Lung (tissue), 12 donors: ENCODE measurements around the gene PGS1. TPM values are rescaled to one million over a fixed set of nuclear protein-coding genes. Genes with fewer than 3 reads are reported as not detected.

Experiments
- ATAC-seq: fragments of 200-7000 bp; cut with Tn5 transposase; one replicate; pipeline ENCODE4 v1.9.1; 2020; ENCODE audit warnings: moderate number of reproducible peaks; ENCODE audit not compliant: insufficient read depth, low FRiP score
- DNase-seq, 3 donors: peaks; one replicate each; pipeline ENCODE4 v3.0.0-alpha.2; 2013 to 2017
- H3K27ac ChIP-seq, 2 donors: one replicate each; pipeline ENCODE4 v1.5.1; 2013; ENCODE audit warnings: mild to moderate bottlenecking in 2 of 2, moderate library complexity in 2 of 2, control low read depth in 1 of 2, inconsistent platforms in 1 of 2, low read depth in 1 of 2, low read length in 1 of 2
- H3K27me3 ChIP-seq, 3 donors: one replicate each; pipeline ENCODE4 v1.5.1; 2013; ENCODE audit warnings: low read length in 2 of 3; ENCODE audit not compliant: control insufficient read depth in 3 of 3, insufficient read depth in 3 of 3
- H3K36me3 ChIP-seq, 4 donors: one replicate each; pipeline ENCODE4 v1.5.1; 2013; ENCODE audit warnings: low read length in 4 of 4, mild to moderate bottlenecking in 1 of 4, moderate library complexity in 1 of 4; ENCODE audit not compliant: control insufficient read depth in 4 of 4, insufficient read depth in 4 of 4
- H3K4me1 ChIP-seq, 5 donors: one replicate each; pipeline ENCODE4 v1.5.1; 2013; ENCODE audit warnings: low read length in 5 of 5, mild to moderate bottlenecking in 2 of 5, moderate library complexity in 1 of 5; ENCODE audit not compliant: control insufficient read depth in 5 of 5, insufficient read depth in 5 of 5
- H3K4me3 ChIP-seq: one replicate; pipeline ENCODE4 v1.5.1; 2013; ENCODE audit warnings: mild to moderate bottlenecking, control low read depth, moderate library complexity
- H3K9ac ChIP-seq, 2 donors: one replicate each; pipeline ENCODE4 v1.5.1; 2013; ENCODE audit warnings: low read length in 2 of 2, control low read depth in 1 of 2; ENCODE audit not compliant: insufficient read depth in 1 of 2
- H3K9me3 ChIP-seq, 4 donors: one replicate each; pipeline ENCODE4 v1.5.1; 2013; ENCODE audit warnings: low read length in 3 of 4, mild to moderate bottlenecking in 1 of 4, moderate library complexity in 1 of 4; ENCODE audit not compliant: control insufficient read depth in 4 of 4, insufficient read depth in 3 of 4
- WGBS, 2 donors: extraction: QIAGEN DNeasy Blood & Tissue Kit; methylation state at CpG; one replicate each; pipeline ENCODE4 v1.1.7; 2013; 5-methylcytosine and 5-hydroxymethylcytosine counted together
- polyA plus RNA-seq, 2 donors: library from polyadenylated mRNA; stranded (reverse); fragments of 200-250 nt; gene quantifications; one replicate each; pipeline ENCODE4 v1.2.1, GENCODE V29; 2013
- total RNA-seq, 2 donors: library from RNA; depleted of rRNA in 1 of 2; stranded (reverse); fragments of >200 nt in 1 of 2; gene quantifications; one replicate each; pipeline ENCODE4 v1.2.1, GENCODE V29; 2014 to 2021
- TF ChIP-seq, protein P1 (sequence below): IDR thresholded peaks from 2 replicates; pipeline ENCODE4 v1.5.1; 2012; ENCODE audit warnings: mild to moderate bottlenecking; ENCODE audit errors: control extremely low read depth, extremely low read depth
- donor health status: control.
- donor health status: control.
- donor health status: Bipolar disorder and iron deficiency.
- donor health status: healthy.
- donor health status: DM: yes; HTN: yes; CAD: no.

The PGS1 gene
- total and polyA plus RNA-seq, 4 donors = 44.9 to 104 (median 94.3) TPM

DNA sequence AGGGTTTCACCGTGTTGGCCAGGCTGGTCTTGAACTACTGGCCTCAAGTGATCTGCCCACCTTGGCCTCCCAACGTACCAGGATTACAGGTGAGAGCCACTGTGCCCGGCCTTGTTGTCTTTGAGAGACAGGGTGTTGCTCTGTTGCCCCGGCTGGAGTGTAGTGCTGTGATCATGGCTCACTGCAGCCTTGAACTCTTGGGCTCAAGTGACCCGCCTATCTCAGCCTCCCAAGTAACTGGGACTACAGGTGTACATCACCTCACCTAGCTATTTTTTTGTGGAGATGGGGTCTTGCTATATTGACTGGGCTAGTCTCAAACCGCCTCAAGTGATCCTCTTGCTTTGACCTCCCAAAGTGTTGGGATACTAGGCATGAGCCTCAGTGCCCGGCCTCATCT, 68.4 kb downstream of the PGS1 start:
- Histone ChIP-seq H3K4me3 (no peak overlapping the region), H3K9me3 (no peaks in the 10 kb centered on the region), H3K36me3 (no peaks in the 10 kb centered on the region), H3K27ac (no peak overlapping the region), H3K9ac (no peak overlapping the region), H3K27me3 (no peaks in the 10 kb centered on the region), H3K4me1 (peaks cover 0 to 9% (median 0%) of the 10 kb centered on the region in 5 donors)
- ATAC-seq (no peak), DNase-seq (no peak)
- 94 to 97% methylated on average over 7 of the region's 7 CpGs for WGBS, 2 donors
- TF ChIP-seq, protein P1, sequence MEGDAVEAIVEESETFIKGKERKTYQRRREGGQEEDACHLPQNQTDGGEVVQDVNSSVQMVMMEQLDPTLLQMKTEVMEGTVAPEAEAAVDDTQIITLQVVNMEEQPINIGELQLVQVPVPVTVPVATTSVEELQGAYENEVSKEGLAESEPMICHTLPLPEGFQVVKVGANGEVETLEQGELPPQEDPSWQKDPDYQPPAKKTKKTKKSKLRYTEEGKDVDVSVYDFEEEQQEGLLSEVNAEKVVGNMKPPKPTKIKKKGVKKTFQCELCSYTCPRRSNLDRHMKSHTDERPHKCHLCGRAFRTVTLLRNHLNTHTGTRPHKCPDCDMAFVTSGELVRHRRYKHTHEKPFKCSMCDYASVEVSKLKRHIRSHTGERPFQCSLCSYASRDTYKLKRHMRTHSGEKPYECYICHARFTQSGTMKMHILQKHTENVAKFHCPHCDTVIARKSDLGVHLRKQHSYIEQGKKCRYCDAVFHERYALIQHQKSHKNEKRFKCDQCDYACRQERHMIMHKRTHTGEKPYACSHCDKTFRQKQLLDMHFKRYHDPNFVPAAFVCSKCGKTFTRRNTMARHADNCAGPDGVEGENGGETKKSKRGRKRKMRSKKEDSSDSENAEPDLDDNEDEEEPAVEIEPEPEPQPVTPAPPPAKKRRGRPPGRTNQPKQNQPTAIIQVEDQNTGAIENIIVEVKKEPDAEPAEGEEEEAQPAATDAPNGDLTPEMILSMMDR = no peak

DNA sequence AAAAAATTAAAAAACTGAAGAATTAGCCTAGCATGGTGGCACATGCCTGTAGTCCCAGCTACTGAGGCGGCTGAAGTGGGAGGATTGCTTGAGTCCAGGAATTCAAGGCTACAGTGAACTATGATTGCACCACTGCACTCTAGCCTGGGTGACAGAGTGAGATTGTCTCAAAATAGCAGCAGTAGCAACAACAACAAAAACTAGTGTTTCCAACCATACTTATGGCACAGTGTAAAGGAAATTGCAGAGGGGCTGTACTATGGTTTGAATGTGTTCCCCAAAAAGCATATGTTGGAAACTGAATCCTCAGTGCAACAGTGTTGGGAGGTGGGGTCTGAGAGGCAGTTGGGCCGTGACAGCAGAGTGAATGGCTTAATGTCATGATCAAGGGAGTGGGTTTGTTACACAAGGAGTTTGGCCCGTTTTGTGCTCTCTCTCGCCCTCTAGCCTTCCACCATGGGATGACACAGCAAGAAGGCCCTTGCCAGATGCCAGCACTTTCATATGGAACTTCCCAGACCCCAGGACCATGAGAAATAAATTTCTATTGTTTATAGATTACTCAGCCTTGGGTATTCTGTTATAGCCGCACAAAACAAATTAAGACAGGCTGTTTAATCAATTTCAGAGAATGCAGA, 70.0 kb downstream of the PGS1 start:
- Histone ChIP-seq H3K4me1 (no peaks in the 10 kb centered on the region), H3K27ac (no peak overlapping the region), H3K9me3 (no peaks in the 10 kb centered on the region), H3K9ac (no peak overlapping the region), H3K36me3 (no peaks in the 10 kb centered on the region), H3K27me3 (peaks cover 0 to 2% (median 0%) of the 10 kb centered on the region in 3 donors), H3K4me3 (no peak overlapping the region)
- ATAC-seq (no peak), DNase-seq (no peak)
- TF ChIP-seq, protein P1 = no peak
- WGBS, 2 donors = 66 to 78% methylated on average over 5 of the region's 5 CpGs

- WGBS, 2 donors = 91 to 94% methylated on average over 14 of the region's 14 CpGs
- H3K36me3 ChIP-seq = no peaks in the 10 kb centered on the region
- peaks cover 0 to 2% (median 0%) of the 10 kb centered on the region in 3 donors for H3K27me3 ChIP-seq
- H3K27ac ChIP-seq = no peak overlapping the region
- no peak overlapping the region for H3K9ac ChIP-seq
- no peak for ATAC-seq
- no peaks in the 10 kb centered on the region for H3K4me1 ChIP-seq
- DNase-seq = no peak
- no peak overlapping the region for H3K4me3 ChIP-seq
- TF ChIP-seq, protein P1 = no peak
- no peaks in the 10 kb centered on the region for H3K9me3 ChIP-seq
Observed at GRCh38 chr17:78449983-78450595, 71.6 kb downstream of the PGS1 start.
